ENCODE results near the gene PGF.

DNA sequence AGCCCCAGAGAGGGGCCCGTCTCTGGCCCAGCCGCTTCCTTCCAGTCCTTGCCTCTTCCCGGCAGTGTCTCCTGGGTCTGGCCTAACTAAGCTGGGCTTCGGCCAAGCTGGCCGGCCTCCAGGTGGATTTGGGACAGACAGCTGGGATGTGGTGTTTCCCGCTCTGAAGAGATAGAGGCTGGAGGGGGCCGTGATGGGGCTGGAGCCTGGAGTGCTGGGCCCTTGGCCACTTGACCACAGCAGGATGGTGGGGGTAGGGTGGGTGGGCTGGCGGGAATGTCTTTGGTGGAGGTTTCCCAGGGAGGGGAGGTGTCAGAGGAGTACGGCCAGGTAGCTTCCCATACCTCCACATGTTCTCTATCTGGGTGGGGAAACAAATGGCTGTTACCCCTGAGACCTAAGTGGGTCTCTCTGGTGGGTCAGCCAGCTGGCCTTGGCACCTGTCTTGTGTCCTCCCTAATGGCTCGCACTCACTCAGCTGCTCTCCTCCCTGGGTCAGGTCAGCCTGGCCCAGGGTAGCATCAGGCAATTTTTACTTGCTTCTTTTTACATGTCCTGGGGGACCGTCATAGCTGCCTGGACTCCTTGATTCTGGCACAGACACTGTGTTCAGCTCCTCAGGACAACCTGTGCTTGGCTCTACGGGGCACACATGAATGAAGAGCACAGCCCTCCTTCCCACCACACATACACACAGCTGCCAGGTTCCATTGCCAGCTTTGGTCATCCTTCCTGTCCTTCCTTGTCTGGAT lies 19.8 kb upstream of the PGF start:
- TF ChIP-seq POLR2A (IDR thresholded peaks at IDR 0.05) (no peak), CTCF (IDR thresholded peaks at IDR 0.05) (no peak)

Measured in esophagus squamous epithelium (tissue), 4 donors.